Measurements from ENCODE around the gene AP2A1.
A peak's percentile ranks its signal among the peaks of the same experiment; 100 is the strongest.
"Not testable (repeated sequence)": the region's sequence is repeated elsewhere in the genome, so short reads cannot be mapped to it uniquely, and the experiment has no call there.

AP2A1 gene

GRCh38 chr19:49814010-49814409 is 47.2 kb downstream of the AP2A1 start:
- no peak for DNase-seq

DNA sequence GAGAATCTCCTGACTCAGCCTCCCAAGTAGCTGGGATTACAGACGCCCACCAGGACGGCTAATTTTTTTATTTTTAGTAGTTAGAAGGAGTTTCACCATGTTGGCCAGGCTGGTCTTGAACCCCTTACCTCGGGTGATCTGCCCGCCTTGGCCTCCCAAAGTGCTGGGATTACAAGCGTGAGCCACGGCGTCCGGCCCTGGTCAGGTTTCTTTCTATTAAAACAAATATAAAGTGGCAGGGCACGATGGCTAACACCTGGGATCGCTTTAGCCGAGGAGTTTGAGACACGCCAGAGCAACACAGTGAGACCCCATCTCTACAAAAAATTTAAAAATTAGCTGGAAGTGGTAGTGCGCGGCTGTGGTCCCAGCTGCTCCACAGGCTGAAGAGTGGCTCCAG is 49.8 kb downstream of the AP2A1 start:
- no peak for DNase-seq

DNA sequence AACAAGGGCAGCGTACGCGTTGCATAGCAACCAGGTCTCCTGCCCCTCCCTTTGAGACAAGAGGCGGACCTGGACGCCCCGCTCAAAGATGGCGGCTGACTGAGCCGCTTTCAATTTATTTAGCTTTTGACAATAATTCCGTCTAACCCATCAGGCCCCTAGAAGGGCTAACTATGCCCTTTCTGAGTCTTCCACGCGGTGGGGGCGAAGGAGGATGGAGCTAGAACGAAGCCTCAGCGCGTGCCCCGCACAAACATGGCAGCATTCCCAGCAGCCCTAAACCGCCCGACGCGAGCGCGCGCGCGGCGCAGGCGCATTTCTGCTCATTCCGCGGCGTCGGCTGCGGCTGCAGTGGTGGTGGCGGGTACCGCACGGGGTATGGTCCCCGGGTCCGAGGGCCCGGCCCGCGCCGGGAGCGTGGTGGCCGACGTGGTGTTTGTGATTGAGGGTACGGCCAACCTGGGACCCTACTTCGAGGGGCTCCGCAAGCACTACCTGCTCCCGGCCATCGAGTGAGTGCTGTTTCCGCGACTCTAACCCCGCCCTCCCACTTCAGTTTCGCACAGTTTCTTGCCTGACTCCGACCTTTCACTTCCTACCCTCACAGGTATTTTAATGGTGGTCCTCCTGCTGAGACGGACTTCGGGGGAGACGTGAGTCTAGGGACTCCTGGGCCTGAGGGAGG is 51.3 kb downstream of the AP2A1 start, which contains the start of gene MED25:
Gene MED25, plus strand, starts transcription at position 326 of the 685 bp plus-strand sequence. Its CDS starts 53 bp downstream, at position 379.
- DNase-seq: peak; percentile 77

- no peak for DNase-seq
Observed at GRCh38 chr19:49818649-49819370, 52.0 kb downstream of the AP2A1 start.

- DNase-seq: not testable (repeated sequence)
Observed at GRCh38 chr19:49819452-49820115, 52.8 kb downstream of the AP2A1 start.

DNA sequence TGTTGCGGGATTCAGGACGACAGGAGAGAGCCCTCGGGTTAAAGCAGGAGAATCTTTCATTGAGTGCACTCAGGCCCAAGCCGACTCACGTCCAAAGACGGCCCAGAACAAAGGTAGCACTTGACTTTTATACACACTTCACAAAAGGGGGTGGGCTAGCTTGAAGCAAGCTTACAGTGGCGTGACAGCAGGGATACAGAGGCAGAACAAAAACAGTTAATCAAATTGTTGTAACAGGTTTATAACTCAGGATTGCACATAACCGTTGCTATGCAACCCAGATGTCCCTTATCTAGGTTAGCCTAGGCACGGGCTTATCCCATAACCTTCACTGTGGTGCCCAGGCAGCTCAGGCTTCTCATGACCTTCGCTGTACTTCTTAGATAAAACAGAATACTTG is 53.3 kb downstream of the AP2A1 start:
- no peak for DNase-seq

- no peak for DNase-seq
Observed at GRCh38 chr19:49823472-49823871, 56.7 kb downstream of the AP2A1 start.

DNA sequence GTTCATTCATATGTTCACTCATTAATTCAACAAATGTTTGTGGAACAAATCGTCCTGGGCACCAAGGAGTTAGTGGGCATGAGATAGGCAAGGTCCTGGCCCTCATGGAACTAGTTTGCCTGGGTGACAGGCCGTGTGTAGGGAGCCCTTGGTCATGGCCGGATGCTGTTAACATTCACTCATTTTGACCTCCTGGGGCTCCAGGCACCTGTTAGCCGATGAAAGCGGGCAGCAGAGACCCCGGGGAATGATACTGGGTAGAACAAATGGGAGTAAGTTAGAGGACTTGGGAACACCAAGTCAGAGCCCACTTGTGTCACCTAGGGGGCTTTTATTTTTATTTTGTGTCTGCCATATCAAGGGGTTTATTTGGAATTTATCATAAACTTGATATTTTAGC is 57.9 kb downstream of the AP2A1 start:
- DNase-seq: no peak

DNA sequence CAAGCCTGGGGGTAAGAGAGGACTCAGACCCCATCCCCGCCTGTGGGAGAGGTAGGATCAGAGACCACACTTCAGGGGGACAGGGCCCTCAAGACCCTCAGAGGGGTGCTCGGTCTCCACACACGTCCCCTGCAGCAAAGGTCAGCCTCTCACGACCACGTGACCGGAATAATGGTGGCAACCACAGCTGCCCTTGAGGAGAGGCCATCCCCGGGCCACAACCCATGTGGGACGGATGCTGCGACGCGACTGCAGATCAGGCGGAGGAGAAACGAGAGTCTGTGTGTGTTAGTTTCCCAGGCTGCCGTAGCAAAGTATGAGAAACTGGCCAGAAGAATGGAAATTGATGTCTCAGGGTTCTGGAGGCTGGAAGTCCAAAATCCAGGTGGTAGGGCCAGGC is 60.2 kb downstream of the AP2A1 start:
- no peak for DNase-seq

DNA sequence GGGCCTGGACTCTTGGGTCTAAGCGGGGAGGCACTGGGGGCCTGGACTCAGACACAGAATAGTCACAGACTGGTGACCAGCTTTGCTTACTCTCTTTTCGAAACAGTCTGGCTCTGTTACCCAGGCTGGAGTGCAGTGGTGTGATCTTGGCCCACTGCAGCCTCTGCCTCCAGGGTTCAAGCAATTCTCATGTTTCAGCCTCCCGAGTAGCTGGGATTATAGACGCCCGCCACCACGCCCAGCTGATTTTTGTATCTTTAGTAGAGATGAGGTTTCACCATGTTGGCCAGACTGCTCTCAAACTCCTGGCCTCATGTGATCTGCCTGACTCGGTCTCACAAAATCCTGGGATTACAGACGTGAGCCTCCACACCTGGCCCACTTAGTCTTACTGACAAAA is 62.4 kb downstream of the AP2A1 start:
- DNase-seq: no peak

DNA sequence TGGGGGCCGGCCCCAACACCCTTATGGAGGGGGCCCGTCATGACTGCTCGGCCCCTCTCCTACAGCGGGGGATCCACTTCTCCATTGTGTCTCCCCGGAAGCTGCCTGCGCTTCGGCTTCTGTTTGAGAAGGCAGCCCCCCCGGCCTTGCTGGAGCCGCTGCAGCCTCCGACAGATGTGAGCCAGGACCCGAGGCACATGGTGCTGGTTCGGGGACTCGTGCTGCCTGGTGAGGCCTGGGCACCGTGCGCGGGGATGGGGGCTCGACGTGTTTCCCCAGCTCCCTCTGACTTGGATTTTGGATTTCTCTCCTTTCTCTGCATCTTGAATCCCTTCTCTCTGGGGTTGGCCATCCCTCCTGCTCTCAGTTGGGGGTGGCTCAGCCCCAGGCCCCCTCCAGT is 62.9 kb downstream of the AP2A1 start:
- no peak for DNase-seq

DNA sequence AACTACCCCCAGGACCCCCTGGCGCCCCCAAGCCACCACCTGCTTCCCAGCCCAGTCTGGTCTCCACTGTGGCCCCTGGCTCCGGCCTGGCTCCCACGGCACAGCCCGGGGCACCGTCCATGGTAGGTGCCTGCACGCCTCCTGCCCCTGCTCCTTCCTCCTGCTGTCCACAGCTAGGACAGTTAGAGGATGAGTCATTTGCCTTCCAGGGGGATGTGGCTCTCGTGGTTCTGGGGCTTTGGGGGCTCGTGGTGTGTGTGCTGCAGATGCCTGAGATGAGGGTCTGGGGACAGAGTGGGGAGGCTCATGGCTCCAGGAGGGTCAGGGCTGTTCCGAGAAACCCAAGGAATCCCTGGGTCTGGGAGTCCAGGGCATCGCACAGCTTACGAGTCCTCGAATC is 64.0 kb downstream of the AP2A1 start:
- DNase-seq: no peak

DNA sequence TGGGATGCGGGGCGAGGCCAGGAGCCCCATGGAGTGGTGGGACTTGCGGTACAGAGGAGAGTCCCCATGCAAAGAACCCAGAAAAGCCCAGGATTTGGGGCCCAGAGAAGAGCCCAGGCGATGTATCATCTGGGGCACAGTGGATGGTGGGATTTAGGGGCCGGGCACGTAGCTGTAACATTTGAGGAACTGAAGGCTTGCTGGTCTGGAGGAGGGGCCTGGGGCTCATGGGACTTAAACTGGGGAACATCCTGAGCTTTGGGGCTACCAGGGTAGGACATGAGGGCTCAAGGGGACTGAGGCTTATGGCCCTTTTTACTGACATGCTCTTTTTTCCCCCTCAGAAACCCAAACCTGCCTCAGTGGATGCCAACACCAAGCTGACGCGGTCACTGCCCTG is 64.8 kb downstream of the AP2A1 start:
- DNase-seq: no peak

- no peak for DNase-seq
Observed at GRCh38 chr19:49832556-49832955, 65.8 kb downstream of the AP2A1 start.

GRCh38 chr19:49833599-49833998 is 66.8 kb downstream of the AP2A1 start:
- DNase-seq: no peak

GRCh38 chr19:49835562-49835961 is 68.8 kb downstream of the AP2A1 start:
- no peak for DNase-seq

GRCh38 chr19:49836176-49837008 is 69.6 kb downstream of the AP2A1 start:
- no peak for DNase-seq

- no peak for DNase-seq
Observed at GRCh38 chr19:49837009-49837310, 70.2 kb downstream of the AP2A1 start.

- no peak for DNase-seq
Observed at GRCh38 chr19:49837425-49837824, 70.6 kb downstream of the AP2A1 start.

- no peak for DNase-seq
Observed at GRCh38 chr19:49838885-49839588, 72.2 kb downstream of the AP2A1 start.

DNA sequence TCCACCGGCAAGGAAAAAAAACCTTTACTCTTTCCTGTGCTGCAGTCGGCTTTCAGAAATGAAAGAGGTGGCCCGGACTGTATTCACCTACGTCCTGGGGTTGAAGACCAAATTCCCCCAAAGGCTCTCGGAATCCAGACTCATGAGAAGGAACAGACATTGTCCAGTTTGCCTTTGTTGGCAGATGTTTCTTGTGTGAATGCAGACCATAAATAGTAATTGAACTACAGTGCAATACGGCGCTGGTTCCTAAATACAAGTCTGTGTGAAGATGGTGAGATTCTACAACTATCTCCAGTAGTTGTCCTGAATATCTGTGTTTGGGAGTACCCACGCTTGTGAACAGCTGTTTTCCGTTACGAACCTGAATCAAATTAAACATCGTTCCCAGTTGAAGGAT is 72.9 kb downstream of the AP2A1 start:
- no peak for DNase-seq

DNA sequence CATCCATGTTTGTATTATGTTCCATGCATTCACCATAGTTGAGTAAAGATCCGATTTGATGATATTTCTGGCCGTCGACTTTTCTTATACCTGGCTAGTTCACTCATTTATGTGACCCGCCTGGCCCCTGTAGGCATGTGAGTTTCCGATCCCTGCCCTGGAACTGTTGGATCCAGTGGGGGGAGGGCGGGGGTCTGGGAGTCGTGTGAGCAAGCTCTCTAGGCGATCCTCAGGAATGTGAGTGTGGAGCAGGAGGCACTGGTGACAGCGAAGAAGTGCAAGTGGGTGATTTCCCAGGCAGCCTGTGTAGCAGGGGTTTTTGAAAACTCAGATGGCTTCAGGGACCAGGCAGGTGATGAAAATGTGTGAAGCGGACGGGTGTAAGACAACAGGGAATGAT is 73.5 kb downstream of the AP2A1 start:
- DNase-seq: no peak
